GM12878 (cell line): ENCODE data around the gene IL32. TPM values are rescaled to one million over a fixed set of nuclear protein-coding genes. Genes with fewer than 3 reads are reported as not detected.

Source experiments
- CHD4 ChIP-seq: fragments of 200-600 bp; sonication (generic); IDR thresholded peaks from 2 replicates; pipeline ENCODE4 v1.6.1; 2016; ENCODE audit warnings: mild to moderate bottlenecking
- CREM ChIP-seq: IDR thresholded peaks from 2 replicates; pipeline ENCODE4 v1.6.1; 2014; ENCODE audit warnings: antibody characterized with exemption, low read depth
- ESRRA ChIP-seq: IDR thresholded peaks from 2 replicates; pipeline ENCODE4 v1.6.1; 2012; ENCODE audit warnings: mild to moderate bottlenecking, low read length, improper control_type of control experiment
- FOS ChIP-seq: IDR thresholded peaks from 3 replicates; pipeline ENCODE4 v1.6.1; 2011; ENCODE audit warnings: borderline replicate concordance; ENCODE audit not compliant: insufficient read length; ENCODE audit errors: extremely low read depth
- HCFC1 ChIP-seq: fragments of 150-350 bp; IDR thresholded peaks from 2 replicates; pipeline ENCODE4 v1.6.1; 2014; ENCODE audit warnings: low read length
- PAX8 ChIP-seq: fragments of 450-650 bp; IDR thresholded peaks from 2 replicates; pipeline ENCODE4 v1.6.1; 2017; ENCODE audit warnings: mild to moderate bottlenecking, moderate library complexity
- TCF7 ChIP-seq: IDR thresholded peaks from 2 replicates; pipeline ENCODE4 v1.6.1; 2014; ENCODE audit warnings: antibody characterized with exemption, borderline replicate concordance
- YBX1 ChIP-seq: fragments of 450-650 bp; IDR thresholded peaks from 2 replicates; pipeline ENCODE4 v1.6.1; 2016; ENCODE audit warnings: antibody characterized with exemption
- polyA plus RNA-seq, 11 experiments: library from polyadenylated mRNA; depleted of rRNA in 4 of 11; unstranded in 6 of 11; stranded (reverse) in 5 of 11; fragments of >200 nt; fragmentation: Nextera tagmentation in 4 of 11; fragmentation: Illumina TruSeq in 1 of 11; extraction: Ambion mirVana in 4 of 11; extraction: Trizol in 1 of 11; gene quantifications; 1 replicate in 1 of 11; 2 replicates in 10 of 11; pipeline versions ENCODE4 v1.2.1 to v1.2.3, GENCODE V29; 2011 to 2016; ENCODE audit warnings: inconsistent platforms in 2 of 11, missing spikeins in 2 of 11, low read depth in 1 of 11
- total RNA-seq, 4 experiments: library from RNA; depleted of rRNA in 3 of 4; stranded (reverse); fragments of >200 nt in 3 of 4; fragmentation: Illumina TruSeq in 1 of 4; extraction: Trizol in 1 of 4; gene quantifications; 2 replicates each; pipeline versions ENCODE4 v1.2.1 to v1.2.3, GENCODE V29; 2013 to 2021
- TF ChIP-seq, protein P1 (sequence below): fragments of 450-650 bp; IDR thresholded peaks from 2 replicates; pipeline ENCODE4 v1.6.1; 2016; ENCODE audit warnings: mild to moderate bottlenecking
- TF ChIP-seq, protein P2 (sequence below): fragments of 450-650 bp; IDR thresholded peaks from 2 replicates; pipeline ENCODE4 v1.6.1; 2017; ENCODE audit warnings: antibody characterized with exemption, mild to moderate bottlenecking, moderate library complexity
- TF ChIP-seq, protein P3 (sequence below): fragments of 450-650 bp; IDR thresholded peaks from 2 replicates; pipeline ENCODE4 v1.6.1; 2014; ENCODE audit warnings: mild to moderate bottlenecking
- TF ChIP-seq, protein P4 (sequence below): IDR thresholded peaks from 2 replicates; pipeline ENCODE4 v1.6.1; 2012; ENCODE audit warnings: low read depth, low read length, improper control_type of control experiment

IL32 gene
- total and polyA plus RNA-seq, 10 of the 15 experiments (the other 5 are each of a cell fraction or from before 2014, with no cell fraction given), result 27.0 to 122 (median 55.8) TPM

DNA sequence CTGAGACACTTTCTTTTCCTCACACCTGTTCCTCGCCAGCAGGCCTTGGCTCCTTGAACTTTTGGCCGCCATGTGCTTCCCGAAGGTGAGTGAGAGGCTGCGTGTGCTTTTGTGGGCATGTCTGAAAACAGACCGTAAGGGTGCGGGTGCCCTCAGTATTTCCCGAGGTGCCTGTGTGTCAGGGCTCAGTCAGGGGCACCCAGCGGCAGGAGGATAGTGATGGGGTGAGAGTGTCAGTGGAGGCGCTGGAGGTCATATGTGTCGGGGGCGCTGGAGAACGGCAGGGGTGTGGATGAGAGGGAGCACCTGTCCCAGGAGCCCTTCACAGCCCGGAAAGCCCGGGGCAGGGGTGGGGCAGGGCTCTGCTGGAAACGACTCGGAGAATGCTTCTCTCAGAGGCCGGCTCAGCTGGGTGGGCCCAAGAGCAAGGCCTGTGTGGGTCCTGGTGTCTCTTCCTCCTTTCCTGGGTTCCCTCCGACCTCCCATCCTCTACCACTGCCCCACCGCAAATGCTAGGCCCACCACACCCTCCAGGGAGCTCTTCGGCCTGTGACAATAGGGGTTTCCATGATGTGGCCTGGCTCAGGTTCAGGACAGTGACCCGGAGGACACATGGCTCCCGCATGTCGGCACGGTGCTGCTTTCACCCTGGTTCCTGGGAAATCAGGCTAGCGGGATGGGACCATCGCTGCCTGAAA is 451 bp downstream of the IL32 start (continued):
- TF ChIP-seq, protein P1, sequence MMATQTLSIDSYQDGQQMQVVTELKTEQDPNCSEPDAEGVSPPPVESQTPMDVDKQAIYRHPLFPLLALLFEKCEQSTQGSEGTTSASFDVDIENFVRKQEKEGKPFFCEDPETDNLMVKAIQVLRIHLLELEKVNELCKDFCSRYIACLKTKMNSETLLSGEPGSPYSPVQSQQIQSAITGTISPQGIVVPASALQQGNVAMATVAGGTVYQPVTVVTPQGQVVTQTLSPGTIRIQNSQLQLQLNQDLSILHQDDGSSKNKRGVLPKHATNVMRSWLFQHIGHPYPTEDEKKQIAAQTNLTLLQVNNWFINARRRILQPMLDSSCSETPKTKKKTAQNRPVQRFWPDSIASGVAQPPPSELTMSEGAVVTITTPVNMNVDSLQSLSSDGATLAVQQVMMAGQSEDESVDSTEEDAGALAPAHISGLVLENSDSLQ, result no peak
- TF ChIP-seq, protein P2, sequence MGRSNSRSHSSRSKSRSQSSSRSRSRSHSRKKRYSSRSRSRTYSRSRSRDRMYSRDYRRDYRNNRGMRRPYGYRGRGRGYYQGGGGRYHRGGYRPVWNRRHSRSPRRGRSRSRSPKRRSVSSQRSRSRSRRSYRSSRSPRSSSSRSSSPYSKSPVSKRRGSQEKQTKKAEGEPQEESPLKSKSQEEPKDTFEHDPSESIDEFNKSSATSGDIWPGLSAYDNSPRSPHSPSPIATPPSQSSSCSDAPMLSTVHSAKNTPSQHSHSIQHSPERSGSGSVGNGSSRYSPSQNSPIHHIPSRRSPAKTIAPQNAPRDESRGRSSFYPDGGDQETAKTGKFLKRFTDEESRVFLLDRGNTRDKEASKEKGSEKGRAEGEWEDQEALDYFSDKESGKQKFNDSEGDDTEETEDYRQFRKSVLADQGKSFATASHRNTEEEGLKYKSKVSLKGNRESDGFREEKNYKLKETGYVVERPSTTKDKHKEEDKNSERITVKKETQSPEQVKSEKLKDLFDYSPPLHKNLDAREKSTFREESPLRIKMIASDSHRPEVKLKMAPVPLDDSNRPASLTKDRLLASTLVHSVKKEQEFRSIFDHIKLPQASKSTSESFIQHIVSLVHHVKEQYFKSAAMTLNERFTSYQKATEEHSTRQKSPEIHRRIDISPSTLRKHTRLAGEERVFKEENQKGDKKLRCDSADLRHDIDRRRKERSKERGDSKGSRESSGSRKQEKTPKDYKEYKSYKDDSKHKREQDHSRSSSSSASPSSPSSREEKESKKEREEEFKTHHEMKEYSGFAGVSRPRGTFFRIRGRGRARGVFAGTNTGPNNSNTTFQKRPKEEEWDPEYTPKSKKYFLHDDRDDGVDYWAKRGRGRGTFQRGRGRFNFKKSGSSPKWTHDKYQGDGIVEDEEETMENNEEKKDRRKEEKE, result no peak
- no peak for TF ChIP-seq CREM
- TF ChIP-seq YBX1, result no peak
- TF ChIP-seq, protein P3, sequence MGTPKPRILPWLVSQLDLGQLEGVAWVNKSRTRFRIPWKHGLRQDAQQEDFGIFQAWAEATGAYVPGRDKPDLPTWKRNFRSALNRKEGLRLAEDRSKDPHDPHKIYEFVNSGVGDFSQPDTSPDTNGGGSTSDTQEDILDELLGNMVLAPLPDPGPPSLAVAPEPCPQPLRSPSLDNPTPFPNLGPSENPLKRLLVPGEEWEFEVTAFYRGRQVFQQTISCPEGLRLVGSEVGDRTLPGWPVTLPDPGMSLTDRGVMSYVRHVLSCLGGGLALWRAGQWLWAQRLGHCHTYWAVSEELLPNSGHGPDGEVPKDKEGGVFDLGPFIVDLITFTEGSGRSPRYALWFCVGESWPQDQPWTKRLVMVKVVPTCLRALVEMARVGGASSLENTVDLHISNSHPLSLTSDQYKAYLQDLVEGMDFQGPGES, result no peak
- no peak for TF ChIP-seq ESRRA
- no peak for TF ChIP-seq CHD4
- TF ChIP-seq HCFC1, result no peak
- no peak for TF ChIP-seq PAX8
- no peak for TF ChIP-seq FOS
- TF ChIP-seq TCF7, result no peak
- TF ChIP-seq, protein P4, sequence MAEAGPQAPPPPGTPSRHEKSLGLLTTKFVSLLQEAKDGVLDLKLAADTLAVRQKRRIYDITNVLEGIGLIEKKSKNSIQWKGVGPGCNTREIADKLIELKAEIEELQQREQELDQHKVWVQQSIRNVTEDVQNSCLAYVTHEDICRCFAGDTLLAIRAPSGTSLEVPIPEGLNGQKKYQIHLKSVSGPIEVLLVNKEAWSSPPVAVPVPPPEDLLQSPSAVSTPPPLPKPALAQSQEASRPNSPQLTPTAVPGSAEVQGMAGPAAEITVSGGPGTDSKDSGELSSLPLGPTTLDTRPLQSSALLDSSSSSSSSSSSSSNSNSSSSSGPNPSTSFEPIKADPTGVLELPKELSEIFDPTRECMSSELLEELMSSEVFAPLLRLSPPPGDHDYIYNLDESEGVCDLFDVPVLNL, result no peak
- TF ChIP-seq, all 136 proteins: peak for 3
